Measurements from ENCODE around the gene HOXD1.

DNA sequence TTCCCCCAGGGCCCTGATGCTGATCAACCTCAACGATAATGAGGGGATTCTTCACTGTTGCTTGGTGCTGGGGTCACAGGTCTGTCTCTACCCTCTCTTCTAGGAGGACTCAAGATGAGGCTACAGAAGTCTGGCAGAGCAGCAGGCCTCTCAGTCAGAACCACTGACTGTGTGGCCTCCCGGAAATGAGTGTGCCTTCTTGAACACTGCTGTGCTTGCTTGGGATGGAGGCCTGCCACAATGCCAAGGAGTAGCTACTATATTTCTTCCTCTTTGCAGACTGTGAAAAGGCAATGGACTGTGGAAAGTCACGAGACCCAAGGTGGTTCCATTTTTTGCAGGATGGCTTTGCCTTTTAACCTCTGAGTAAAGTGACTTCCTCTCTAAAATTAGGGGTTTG is 5.8 kb upstream of the HOXD1 start:
- TF ChIP-seq CTCF (IDR thresholded peaks at IDR 0.05), result no peak
- no peak for TF ChIP-seq POLR2A (IDR thresholded peaks at IDR 0.05)
